HCT116 (cell line): ENCODE data around the gene FCRL2.

ENCODE experiments used
- EGR1 ChIP-seq: IDR thresholded peaks from 2 replicates; pipeline ENCODE4 v1.6.1; 2012; ENCODE audit warnings: low read depth
- EZH2 ChIP-seq: fragments of 200-600 bp; sonication (generic); IDR thresholded peaks from 2 replicates; pipeline ENCODE4 v1.6.1; 2017; ENCODE audit warnings: antibody characterized with exemption, mixed run types
- POLR2A ChIP-seq: IDR thresholded peaks from 2 replicates; pipeline ENCODE4 v1.7.0; 2011; ENCODE audit warnings: borderline replicate concordance; ENCODE audit not compliant: insufficient read depth, insufficient read length; ENCODE audit errors: extremely low read depth
- POLR2AphosphoS5 ChIP-seq: IDR thresholded peaks from 2 replicates; pipeline ENCODE4 v1.6.1; 2011; ENCODE audit warnings: mild to moderate bottlenecking, low read depth, low read length, moderate library complexity
- RAD21 ChIP-seq: IDR thresholded peaks from 2 replicates; pipeline ENCODE4 v1.6.1; 2012; ENCODE audit warnings: low read depth, mild to moderate bottlenecking
- SIN3A ChIP-seq: IDR thresholded peaks from 2 replicates; pipeline ENCODE4 v1.6.1; 2012; ENCODE audit warnings: low read depth
- SP1 ChIP-seq: IDR thresholded peaks from 2 replicates; pipeline ENCODE4 v1.6.1; 2012; ENCODE audit warnings: low read depth
- TF ChIP-seq, protein P1 (sequence below), 3 experiments: fragments of 200-600 bp in 1 of 3; sonication (generic) in 1 of 3; IDR thresholded peaks in 2 of 3; conservative IDR thresholded peaks in 1 of 3; 2 replicates each; pipeline ENCODE4 v1.5.1; 2012 to 2017; ENCODE audit warnings: low read depth in 2 of 3, low read length in 2 of 3, antibody characterized with exemption in 1 of 3, borderline replicate concordance in 1 of 3, control low read depth in 1 of 3, mild to moderate bottlenecking in 1 of 3, mixed read lengths in 1 of 3, mixed run types in 1 of 3, moderate library complexity in 1 of 3; ENCODE audit not compliant: insufficient read depth in 1 of 3
- TF ChIP-seq, protein P2 (sequence below): IDR thresholded peaks from 2 replicates; pipeline ENCODE4 v1.6.1; 2012; ENCODE audit warnings: low read depth
- TF ChIP-seq, protein P3 (sequence below): IDR thresholded peaks from 2 replicates; pipeline ENCODE4 v1.6.1; 2012

DNA sequence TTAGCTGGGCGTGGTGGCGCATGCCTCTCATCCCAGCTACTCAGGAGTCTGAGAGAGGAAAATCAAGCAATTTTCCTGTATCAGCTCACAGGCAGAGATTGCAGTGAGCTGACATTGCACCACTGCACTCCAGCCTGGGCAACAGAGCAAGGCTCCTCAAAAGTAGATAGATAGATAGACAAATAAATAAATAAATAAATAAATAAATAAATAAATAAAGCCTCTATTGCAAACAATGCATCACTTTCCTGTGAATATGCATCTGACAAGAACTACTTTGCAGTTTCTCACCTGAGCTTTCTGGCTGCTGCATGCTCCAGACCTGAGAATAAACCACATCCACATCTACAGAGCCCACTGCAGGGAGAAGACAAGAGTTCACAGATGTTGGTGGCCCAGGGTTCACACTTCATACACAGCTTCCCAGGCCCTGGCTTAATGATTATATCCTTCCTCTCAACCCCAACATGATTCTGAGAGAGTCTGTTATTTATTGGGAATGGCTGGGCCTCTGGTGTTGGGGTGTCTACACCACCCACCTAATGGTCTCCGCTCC lies 28.6 kb downstream of the FCRL2 start:
- TF ChIP-seq, protein P1, sequence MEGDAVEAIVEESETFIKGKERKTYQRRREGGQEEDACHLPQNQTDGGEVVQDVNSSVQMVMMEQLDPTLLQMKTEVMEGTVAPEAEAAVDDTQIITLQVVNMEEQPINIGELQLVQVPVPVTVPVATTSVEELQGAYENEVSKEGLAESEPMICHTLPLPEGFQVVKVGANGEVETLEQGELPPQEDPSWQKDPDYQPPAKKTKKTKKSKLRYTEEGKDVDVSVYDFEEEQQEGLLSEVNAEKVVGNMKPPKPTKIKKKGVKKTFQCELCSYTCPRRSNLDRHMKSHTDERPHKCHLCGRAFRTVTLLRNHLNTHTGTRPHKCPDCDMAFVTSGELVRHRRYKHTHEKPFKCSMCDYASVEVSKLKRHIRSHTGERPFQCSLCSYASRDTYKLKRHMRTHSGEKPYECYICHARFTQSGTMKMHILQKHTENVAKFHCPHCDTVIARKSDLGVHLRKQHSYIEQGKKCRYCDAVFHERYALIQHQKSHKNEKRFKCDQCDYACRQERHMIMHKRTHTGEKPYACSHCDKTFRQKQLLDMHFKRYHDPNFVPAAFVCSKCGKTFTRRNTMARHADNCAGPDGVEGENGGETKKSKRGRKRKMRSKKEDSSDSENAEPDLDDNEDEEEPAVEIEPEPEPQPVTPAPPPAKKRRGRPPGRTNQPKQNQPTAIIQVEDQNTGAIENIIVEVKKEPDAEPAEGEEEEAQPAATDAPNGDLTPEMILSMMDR (IDR thresholded peaks at IDR 0.05 in 2 of 3, conservative IDR thresholded peaks at IDR 0.05 in 1 of 3; ENCODE audit: borderline replicate concordance in 1 of 3, insufficient read depth in 1 of 3, low read depth in 2 of 3, low read length in 2 of 3) = no peak
- TF ChIP-seq, protein P2, sequence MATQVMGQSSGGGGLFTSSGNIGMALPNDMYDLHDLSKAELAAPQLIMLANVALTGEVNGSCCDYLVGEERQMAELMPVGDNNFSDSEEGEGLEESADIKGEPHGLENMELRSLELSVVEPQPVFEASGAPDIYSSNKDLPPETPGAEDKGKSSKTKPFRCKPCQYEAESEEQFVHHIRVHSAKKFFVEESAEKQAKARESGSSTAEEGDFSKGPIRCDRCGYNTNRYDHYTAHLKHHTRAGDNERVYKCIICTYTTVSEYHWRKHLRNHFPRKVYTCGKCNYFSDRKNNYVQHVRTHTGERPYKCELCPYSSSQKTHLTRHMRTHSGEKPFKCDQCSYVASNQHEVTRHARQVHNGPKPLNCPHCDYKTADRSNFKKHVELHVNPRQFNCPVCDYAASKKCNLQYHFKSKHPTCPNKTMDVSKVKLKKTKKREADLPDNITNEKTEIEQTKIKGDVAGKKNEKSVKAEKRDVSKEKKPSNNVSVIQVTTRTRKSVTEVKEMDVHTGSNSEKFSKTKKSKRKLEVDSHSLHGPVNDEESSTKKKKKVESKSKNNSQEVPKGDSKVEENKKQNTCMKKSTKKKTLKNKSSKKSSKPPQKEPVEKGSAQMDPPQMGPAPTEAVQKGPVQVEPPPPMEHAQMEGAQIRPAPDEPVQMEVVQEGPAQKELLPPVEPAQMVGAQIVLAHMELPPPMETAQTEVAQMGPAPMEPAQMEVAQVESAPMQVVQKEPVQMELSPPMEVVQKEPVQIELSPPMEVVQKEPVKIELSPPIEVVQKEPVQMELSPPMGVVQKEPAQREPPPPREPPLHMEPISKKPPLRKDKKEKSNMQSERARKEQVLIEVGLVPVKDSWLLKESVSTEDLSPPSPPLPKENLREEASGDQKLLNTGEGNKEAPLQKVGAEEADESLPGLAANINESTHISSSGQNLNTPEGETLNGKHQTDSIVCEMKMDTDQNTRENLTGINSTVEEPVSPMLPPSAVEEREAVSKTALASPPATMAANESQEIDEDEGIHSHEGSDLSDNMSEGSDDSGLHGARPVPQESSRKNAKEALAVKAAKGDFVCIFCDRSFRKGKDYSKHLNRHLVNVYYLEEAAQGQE = no peak
- no peak for TF ChIP-seq POLR2AphosphoS5
- TF ChIP-seq EZH2 = no peak
- TF ChIP-seq, protein P3, sequence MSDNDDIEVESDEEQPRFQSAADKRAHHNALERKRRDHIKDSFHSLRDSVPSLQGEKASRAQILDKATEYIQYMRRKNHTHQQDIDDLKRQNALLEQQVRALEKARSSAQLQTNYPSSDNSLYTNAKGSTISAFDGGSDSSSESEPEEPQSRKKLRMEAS = no peak
- TF ChIP-seq RAD21 = no peak
- no peak for TF ChIP-seq SIN3A
- no peak for TF ChIP-seq POLR2A
- no peak for TF ChIP-seq SP1
- no peak for TF ChIP-seq EGR1
